Measurements from ENCODE around the gene ARVCF. TPM values are rescaled to one million over a fixed set of nuclear protein-coding genes. Genes with fewer than 3 reads are reported as not detected.

ARVCF gene
- total and polyA plus RNA-seq, 4 donors: 10.0 to 23.4 (median 16.6) TPM

- no peak for ATAC-seq (ENCODE audit: insufficient read depth, low FRiP score)
- TF ChIP-seq CTCF (IDR thresholded peaks at IDR 0.05; ENCODE audit: control extremely low read depth, extremely low read depth): no peak
- Histone ChIP-seq H3K9ac (ENCODE audit: insufficient read depth in 1 of 2, low read length in 2 of 2) (no peak overlapping the region), H3K4me3 (no peak overlapping the region), H3K27me3 (ENCODE audit: control insufficient read depth in 3 of 3, insufficient read depth in 3 of 3, low read length in 2 of 3) (no peaks in the 10 kb centered on the region), H3K4me1 (ENCODE audit: control insufficient read depth in 5 of 5, insufficient read depth in 5 of 5, low read length in 5 of 5) (peaks cover 0 to 71% (median 21%) of the 10 kb centered on the region in 5 donors), H3K27ac (ENCODE audit: low read depth in 1 of 2, low read length in 1 of 2) (no peak overlapping the region), H3K9me3 (ENCODE audit: control insufficient read depth in 4 of 4, insufficient read depth in 3 of 4, low read length in 3 of 4) (no peaks in the 10 kb centered on the region), H3K36me3 (ENCODE audit: control insufficient read depth in 4 of 4, insufficient read depth in 4 of 4, low read length in 4 of 4) (no peaks in the 10 kb centered on the region)
- WGBS, 2 donors: 57 to 63% methylated on average over 16 of the region's 16 CpGs
- DNase-seq: peak in 1 of 3 donors; percentile 58
Observed at GRCh38 chr22:19998232-19998951, 18.2 kb downstream of the ARVCF start.

GRCh38 chr22:19997561-19998231 is 18.9 kb downstream of the ARVCF start:
- no peak overlapping the region for H3K9ac ChIP-seq (ENCODE audit: insufficient read depth in 1 of 2, low read length in 2 of 2)
- H3K4me1 ChIP-seq (ENCODE audit: control insufficient read depth in 5 of 5, insufficient read depth in 5 of 5, low read length in 5 of 5): peaks cover 0 to 66% (median 20%) of the 10 kb centered on the region in 5 donors
- no peak overlapping the region for H3K27ac ChIP-seq (ENCODE audit: low read depth in 1 of 2, low read length in 1 of 2)
- no peak overlapping the region for H3K4me3 ChIP-seq
- DNase-seq (no peak), ATAC-seq (ENCODE audit: insufficient read depth, low FRiP score) (no peak)
- WGBS, 2 donors: 89 to 93% methylated on average over 19 of the region's 19 CpGs
- no peaks in the 10 kb centered on the region for H3K27me3 ChIP-seq (ENCODE audit: control insufficient read depth in 3 of 3, insufficient read depth in 3 of 3, low read length in 2 of 3)
- no peaks in the 10 kb centered on the region for H3K9me3 ChIP-seq (ENCODE audit: control insufficient read depth in 4 of 4, insufficient read depth in 3 of 4, low read length in 3 of 4)
- H3K36me3 ChIP-seq (ENCODE audit: control insufficient read depth in 4 of 4, insufficient read depth in 4 of 4, low read length in 4 of 4): no peaks in the 10 kb centered on the region
- no peak for TF ChIP-seq CTCF (IDR thresholded peaks at IDR 0.05; ENCODE audit: control extremely low read depth, extremely low read depth)

GRCh38 chr22:19996694-19997384 is 19.8 kb downstream of the ARVCF start:
- TF ChIP-seq CTCF (IDR thresholded peaks at IDR 0.05; ENCODE audit: control extremely low read depth, extremely low read depth): no peak
- Histone ChIP-seq H3K9ac (ENCODE audit: insufficient read depth in 1 of 2, low read length in 2 of 2) (no peak overlapping the region), H3K4me1 (ENCODE audit: control insufficient read depth in 5 of 5, insufficient read depth in 5 of 5, low read length in 5 of 5) (peaks cover 0 to 57% (median 20%) of the 10 kb centered on the region in 5 donors), H3K4me3 (no peak overlapping the region), H3K36me3 (ENCODE audit: control insufficient read depth in 4 of 4, insufficient read depth in 4 of 4, low read length in 4 of 4) (no peaks in the 10 kb centered on the region), H3K27me3 (ENCODE audit: control insufficient read depth in 3 of 3, insufficient read depth in 3 of 3, low read length in 2 of 3) (no peaks in the 10 kb centered on the region), H3K9me3 (ENCODE audit: control insufficient read depth in 4 of 4, insufficient read depth in 3 of 4, low read length in 3 of 4) (no peaks in the 10 kb centered on the region), H3K27ac (ENCODE audit: low read depth in 1 of 2, low read length in 1 of 2) (no peak overlapping the region)
- no peak for ATAC-seq (ENCODE audit: insufficient read depth, low FRiP score)
- 90 to 91% methylated on average over 12 of the region's 12 CpGs for WGBS, 2 donors
- no peak for DNase-seq

All from lung (tissue), 12 donors.